DMS114 treated with DMSO at 0.1 percent for 48 hours (cell line): ENCODE measurements around the gene C4orf33.
"Not testable (repeated sequence)": the region's sequence is repeated elsewhere in the genome, so short reads cannot be mapped to it uniquely, and the experiment has no call there.

ENCODE experiments used
- DNase-seq: peaks from one replicate; lab custom pipeline; 2025; ENCODE audit not compliant: unreplicated experiment; lab: John Stamatoyannopoulos, UW

C4orf33 gene, protein sequence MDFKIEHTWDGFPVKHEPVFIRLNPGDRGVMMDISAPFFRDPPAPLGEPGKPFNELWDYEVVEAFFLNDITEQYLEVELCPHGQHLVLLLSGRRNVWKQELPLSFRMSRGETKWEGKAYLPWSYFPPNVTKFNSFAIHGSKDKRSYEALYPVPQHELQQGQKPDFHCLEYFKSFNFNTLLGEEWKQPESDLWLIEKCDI

DNA sequence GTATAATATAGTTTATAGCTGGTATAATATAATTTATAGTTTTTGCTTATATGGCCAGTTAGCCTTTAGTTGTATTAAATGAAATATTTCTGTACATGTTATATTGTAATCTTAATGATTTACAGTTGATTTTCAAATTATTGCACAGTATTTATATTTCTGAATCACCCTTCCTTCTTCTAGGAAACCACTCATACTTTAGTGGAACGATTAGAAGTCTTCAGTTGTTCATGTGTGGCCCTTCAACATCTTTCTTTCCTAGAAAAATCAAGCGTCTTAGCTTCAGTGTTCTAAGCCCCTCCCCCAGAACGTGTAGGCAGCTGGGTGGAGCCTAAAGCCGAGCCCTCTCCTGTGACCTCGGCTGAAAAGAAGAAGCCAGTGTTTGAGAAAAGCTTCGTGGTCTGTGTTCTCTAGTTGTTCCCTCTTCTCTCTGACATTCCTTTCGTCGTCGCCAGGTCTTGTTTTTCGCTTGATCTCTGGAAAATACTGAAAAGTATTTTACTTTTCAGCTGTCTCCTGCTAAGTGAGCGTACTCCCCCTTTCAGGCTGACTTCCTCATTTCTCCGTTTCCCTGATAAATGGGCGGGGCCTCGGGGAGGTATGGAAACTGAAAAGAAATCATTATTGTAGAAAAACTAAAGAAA lies at the start of gene C4orf33:
Gene C4orf33, plus strand, starts transcription at position 342 of the 644 bp plus-strand sequence. CDS start 6,459 bp downstream, outside the sequence.
- peak; percentile 39 for DNase-seq

DNA sequence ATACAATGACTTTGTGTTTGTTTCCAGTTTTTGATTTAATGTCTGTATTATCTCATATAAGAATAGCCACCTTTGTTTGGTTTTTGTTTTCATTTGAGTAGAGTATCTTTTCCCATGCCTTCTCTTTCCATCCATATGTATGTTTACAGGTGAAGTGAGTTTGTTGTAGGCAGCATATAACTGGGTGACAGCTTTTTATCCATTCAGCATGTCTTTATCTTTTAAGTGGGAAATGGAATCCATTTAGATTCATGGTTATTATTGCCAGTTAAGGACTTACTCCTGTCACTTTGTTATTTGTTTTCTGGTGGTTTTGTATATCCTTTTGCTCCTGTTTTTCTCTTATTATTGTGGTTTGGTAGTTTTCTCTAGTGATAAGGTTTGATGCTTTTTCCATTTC lies 36.9 kb upstream of the C4orf33 start:
- DNase-seq: no peak

DNA sequence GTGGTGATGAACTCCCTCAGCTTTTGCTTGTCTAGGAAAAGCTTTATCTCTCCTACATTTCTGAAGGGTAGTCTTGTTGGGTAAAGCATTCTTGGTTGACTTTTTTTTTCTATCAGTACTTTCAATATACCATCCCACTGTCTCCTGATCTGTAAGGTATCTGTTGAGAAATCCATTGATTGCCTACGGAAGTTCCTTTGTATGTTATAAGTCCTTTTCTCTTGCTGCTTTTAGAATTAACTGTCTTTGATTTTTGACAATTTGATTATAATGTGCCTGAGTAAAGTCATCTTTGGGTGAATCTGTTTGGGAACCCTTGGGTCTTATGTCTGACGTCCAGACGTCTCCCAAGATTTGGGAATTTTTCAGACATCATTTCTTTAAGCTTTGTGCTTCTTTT lies 33.4 kb upstream of the C4orf33 start:
- no peak for DNase-seq

DNA sequence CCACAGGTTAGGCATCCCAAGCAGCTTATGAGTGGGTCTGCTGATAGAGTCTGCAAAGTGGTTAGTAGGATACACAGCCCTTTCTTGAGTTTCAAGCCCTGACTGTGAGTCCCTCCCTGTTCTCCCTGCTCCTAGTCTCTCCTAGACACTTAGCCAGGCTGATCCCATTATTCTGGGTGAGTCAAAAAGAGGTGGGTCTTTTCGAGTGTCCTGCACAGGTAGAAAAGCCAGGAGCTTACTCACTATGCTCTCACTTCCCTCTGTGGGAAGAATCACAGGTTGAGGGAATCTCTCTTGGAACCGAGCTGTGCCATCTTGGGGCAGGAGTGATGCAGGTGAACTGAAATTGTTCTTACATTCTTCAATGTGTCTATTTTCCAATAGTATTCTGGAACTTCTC lies 32.3 kb upstream of the C4orf33 start:
- DNase-seq: no peak

DNA sequence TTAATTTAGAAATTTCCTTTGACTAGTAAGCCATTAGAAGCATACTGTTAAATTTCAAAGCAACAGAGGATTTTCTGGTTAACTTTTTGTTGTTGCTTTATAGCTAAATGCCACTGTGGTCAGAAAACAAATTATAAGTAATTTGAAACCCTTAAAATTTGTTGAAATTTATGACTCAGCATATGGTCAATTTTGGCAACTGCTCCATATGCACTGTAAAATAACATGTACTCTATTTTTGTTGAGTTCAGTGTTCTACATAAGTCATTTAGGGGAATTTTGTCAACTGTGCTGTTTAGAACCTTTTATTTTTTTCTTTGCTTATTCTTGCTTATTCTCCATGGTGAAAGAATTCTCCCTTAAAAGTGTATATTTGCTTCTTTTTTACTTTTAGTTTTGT lies 31.2 kb upstream of the C4orf33 start:
- no peak for DNase-seq

DNA sequence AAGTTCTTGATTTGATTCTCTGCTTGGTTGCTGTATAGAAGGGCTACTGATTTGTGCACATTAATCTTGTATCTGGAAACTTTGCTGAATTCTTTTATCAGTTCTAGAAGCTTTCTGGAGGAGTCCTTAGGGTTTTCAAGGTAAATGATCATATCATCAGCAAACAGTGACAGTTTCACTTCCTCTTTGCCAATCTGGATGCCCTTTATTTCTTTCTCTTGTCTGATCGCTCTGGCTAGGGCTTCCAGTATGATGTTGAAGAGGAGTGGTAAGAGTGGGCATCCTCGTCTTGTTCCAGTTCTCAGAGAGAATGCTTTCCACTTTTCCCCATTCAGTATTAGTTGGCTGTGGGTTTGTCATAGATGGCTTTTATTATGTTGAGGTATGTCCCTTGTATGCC lies 26.4 kb upstream of the C4orf33 start:
- not testable (repeated sequence) for DNase-seq

DNA sequence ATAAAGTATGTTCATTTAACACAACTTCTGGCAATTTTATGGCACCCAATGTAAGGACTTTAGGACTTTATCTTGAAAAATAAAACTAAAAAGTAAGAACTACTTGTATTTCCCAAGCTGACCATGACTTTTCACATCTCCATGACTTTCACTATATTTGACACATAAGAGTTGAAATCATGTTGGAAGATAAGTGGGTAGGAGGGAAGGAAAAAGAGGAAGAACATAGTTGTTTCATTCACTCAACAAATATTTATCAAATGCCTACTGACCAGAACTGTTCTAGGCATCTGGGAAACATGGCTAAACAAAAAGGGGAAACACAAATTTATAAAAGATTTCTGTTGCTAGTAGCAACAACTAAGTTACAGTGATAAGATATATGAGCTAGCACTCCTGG lies 18.6 kb upstream of the C4orf33 start:
- DNase-seq: no peak

DNA sequence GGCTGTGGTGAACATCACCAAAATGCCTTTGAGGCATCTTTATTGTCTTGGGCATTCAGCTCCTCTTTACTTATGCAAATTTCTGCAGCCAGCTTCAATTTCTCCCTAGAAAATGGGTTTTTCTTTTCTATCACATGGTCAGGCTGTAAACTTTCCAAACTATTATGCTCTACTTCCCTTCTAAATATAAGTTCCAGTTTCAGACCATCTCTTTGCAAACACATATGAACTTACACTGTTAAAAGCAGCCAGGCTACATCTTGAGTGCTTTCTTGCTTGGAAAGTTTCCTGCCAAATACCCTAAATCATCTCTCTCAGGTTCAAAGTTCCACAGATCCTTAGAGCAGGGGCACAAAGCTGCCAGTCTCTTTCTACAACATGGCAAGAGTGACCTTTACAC lies 15.8 kb upstream of the C4orf33 start:
- no peak for DNase-seq

DNA sequence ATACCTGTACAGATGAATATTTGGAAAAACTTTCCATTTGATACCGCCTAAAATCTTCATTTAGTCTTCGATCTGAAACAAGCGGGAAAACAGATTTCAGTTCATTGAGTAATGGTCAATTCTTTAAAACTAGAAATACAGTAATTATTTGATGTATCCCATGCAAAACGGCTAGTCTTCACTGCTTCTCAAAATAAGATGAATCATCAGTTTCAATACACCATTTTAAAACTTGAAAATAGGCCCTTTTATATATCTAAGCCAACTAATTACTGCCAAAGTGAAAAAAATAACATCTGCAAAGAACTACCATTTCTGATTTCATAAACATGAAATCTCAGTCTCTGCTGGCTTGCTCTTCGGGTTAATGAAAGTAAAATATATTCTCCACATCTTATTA lies 13.7 kb upstream of the C4orf33 start:
- DNase-seq: no peak

DNA sequence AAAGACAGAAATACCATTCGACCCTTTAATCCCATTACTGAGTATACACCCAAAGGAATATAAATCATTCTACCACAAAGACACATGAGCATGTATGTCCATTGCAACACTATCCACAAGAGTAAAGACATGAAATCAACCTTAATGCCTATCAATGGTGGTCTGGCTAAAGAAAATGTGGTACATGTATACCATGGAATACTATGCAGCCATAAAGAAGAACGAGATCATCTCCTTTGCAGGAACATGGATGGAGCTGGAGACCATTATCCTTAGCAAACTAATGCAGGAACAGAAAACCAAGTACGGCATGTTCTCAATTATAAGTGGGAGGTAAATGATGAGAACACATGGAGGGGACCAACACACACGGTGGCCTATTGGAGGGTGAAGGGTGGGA lies 10.5 kb upstream of the C4orf33 start:
- DNase-seq: no peak

DNA sequence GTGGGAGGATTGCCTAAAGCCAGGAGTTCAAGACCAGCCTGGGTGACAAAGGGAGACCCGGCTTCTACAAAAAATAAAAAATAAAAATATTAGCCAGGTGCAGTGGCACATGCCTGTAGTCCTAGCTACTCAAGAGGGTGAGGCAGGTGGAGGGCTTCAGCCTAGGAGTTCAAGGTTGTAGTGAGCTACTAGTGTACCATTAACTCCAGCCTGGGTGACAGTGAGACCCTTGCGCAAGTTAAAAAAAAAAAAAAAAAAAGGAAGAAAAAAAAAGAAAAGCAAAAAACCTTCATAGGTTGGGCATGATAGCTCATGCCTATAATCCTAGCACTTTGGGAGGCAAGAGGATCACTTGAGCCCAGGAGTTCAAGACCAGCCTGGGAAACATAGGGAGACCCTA lies 8.4 kb upstream of the C4orf33 start:
- DNase-seq: no peak

DNA sequence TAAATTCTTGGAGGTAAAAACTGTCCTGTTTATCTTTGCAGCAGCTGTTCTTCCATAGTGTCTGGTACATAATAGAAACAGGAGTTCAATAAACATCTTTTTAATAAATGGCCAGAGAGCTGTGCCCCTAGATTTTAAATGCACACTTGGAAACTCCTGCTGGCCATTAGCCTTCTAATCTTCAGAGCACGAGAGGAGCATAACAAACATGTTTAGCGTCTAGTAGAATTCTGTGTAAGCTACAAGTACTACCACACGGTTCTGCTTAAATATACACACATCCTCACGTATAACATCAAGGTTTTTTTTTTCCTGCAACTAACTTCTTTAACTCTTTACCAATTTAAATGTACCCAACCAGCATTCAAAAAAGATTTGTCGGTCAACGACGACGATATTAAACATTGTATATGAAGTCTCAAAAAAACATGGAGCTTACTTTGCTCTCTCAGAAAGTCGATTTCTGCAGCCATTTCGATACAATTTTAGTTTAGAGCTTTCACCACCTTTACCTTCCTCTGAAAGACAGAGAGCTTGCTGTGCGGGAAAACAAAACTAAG lies 3.2 kb upstream of the C4orf33 start:
- no peak for DNase-seq

DNA sequence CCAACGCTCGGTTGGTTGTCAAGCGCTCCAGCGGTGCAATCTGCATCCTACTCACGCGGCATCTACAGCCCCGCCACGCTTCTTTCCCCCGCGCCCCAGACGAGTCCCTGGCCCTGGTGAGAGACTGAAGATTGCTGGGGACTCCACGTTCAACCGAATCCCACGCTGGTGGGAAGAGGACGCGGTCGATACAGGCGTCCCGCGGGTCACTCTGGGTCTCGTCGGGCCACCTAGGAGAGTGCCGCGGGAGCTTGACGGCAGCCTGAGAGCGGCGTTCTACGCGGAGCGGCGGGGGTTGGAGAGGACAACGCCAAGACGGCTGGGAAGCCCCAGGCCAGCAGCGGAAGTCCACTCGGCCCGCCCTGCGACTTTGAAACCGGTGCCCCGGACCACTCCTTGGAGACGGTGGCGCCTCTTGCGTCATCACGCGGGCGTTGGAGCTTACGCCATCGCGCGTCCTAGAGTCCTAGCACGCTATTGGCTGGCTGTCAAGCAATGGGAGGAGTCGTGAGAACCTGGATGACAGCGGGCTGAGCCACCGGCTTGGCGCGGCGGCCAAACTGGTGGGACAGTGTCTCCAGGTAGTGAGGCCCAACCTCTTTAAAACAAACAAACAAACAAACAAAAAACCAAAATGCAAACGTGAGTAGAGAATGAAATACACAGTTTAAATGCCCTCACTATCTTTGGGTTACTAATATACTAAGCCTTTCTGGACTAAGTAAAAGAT lies 2.6 kb upstream of the C4orf33 start, which contains the start of gene SCLT1:
Gene SCLT1, minus strand, starts transcription at position 349 of the 730 bp plus-strand sequence. CDS start 436 bp downstream, outside the sequence.
- peak; percentile 85 for DNase-seq

DNA sequence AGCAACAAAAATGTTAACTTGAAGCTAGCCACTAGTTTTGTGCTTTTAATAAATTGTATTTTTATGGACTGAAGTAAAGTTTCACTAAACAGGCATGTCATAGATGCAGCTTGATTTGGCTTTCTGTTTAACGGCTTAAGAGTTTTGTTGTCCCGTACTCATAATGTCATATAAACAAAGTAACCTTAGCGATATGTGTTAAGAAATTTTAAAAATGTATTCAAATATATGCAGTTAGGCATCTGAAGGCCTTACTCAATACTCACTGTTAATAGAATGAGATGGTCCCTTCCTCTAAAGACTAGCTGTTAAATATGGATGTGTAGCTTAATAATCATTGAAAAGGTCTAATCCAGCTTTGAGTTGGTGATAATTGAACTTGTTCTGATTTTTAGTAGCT lies 1.6 kb upstream of the C4orf33 start:
- no peak for DNase-seq

DNA sequence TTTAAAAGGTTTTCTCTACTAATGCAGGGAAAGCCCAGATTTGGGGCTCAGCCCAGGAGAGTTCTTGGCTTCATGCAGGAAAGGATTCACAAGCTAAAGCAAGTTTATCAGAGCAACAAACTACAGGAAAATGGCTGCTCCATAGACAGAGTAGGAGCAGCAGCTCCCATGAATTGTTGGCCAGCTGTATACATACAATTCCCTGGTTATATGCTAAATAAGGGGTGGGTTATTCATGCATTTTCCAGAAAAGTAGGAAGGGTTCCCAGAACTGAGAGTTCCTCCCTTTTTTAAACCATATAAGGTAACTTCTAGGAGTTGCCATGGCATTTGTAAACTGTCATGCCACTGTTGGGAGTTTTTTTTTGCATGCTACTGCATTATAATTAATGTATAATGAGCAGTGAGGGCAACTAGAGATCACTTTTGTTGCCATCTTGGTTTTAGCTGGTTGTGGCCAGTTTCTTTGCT lies 2.6 kb downstream of the C4orf33 start:
- no peak for DNase-seq

DNA sequence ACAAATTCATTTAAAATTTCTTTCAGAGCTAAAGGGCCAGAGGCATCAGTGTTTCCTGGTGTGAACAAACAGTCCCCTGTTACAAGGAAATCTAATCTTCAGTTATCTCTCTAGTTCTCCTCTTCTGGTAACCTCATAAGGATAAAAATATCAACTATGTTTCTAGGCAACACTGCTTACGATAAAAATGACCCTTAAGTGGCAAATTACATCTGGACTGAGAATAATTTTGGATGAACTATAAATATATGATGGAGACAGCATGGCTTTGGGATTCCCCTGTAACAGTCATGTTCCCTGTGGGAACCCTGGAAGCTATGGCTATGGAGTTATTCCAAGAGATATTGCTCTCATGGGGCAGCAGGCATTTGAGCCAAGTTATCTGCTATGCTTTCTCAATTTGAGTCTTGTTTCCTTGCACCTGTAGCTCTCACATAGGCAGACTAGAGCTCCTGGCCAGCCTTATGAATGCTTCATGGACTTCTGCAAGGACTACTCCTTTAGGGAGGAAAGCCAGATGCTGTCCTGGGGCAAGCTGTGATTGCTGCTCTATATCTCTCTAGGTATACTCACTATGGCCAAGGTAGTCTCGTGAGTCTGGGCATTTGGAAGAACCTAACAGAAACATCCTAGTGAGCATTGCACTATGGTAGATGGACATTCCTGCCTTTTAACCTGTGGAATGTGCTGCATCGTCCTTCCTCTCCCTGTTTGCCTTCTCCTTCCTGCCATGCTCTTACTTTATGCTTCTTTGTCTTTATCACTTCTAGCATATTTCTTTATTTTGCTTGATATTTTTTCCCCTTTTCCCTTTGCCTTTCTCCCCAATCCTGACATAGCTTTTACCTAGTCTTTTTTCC lies 14.2 kb downstream of the C4orf33 start:
- no peak for DNase-seq

DNA sequence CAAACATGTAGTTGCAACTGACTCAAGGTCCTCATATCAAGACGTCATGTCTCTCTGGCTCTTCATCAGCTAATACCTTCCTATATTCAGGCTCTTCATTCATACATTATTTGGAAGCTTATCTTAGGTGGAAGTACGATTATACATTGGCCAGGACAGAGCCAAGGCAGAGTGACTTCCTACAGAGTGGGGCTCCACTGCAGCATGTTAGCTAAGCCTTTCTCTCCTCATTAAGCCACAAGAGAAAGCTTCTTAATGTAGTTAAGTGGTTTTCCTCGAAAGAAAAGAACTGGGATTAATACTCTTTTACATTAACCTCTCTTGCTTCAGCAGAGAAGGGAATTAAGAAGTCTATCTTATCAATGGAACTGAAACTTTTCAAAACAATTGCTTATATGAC lies 15.0 kb downstream of the C4orf33 start:
- no peak for DNase-seq

DNA sequence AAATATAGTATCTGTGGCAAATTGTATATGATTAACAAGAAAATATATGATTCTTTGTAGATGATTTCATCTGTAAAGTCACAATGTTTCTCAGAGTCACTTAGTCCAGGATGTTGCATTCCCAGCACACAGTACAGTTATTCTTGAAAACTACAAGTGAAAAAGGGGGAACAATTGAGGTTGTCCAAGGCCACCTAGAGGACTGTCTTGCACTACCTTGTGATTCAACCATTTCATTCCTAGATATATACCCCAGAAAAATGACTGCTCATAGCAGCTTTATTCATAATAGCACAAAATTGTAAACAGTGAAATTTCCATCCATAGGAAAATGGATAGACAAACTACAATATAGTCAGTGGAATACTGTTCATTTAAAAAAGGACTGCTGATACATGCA lies 16.0 kb downstream of the C4orf33 start:
- DNase-seq: no peak

DNA sequence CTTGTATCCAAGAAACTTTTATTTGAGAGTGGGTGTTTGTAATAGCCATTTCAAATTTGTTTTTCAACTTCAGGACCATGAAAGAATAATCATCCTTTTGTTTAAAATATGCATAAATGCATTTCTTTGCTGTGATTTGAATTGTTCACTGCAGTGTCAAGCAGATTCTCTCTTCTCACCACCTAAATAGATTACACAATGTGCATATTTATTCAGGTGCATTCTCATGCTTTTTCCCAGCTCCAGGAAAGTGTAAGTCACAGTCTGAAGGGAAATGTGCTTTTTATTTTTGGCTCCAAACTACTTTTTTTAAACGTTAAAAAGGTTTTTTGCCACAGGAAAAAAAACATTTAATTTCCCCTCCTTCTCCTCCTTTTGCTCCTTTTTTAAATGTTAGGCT lies 17.5 kb downstream of the C4orf33 start:
- no peak for DNase-seq

DNA sequence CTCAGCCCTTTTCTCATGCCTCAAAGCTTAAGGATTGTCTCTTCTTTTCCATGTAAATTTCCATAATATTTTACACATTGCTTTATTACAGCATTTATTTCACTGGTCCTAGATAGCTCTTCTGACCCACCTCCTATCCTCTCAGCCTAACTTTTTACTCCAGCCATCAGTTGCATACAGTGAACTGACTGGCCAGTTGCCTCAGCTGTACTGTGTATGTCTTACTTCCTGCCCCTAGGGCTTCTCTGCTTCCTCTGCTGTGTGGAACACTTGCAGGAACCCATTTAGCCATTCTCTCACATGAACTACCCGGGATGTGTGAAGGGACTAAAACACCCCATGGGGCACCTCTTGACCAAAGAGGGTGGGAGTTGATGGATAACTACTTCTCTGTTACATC lies 18.0 kb downstream of the C4orf33 start:
- no peak for DNase-seq

DNA sequence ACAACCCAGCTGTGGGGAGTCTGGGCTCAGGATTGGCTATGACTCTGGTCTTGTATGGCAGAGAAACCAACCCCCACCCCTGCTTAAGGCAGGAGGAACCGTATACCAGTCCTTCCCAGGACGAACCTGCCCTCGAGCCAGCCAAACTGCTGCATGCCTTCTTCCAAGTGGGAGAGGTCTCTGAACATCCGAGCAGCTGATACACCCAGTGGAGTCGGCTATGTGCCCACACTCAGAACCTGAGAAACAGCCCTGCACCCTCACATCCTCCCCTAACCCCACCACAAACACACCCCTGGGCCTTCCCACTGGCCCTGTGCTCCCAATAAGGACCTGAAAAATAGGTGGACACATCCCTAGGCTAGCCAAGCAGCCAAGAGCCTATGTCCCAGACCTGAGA lies 21.8 kb downstream of the C4orf33 start:
- DNase-seq: no peak
